HepG2 (cell line): ENCODE measurements around the gene NCOA3. TPM values are rescaled to one million over a fixed set of nuclear protein-coding genes. Genes with fewer than 3 reads are reported as not detected.

Source experiments
- ASH2L ChIP-seq: fragments of 300-600, 200-600 bp; sonication (generic); IDR thresholded peaks from 2 replicates; pipeline ENCODE4 v1.7.0; 2017; ENCODE audit warnings: low read depth, mild to moderate bottlenecking, moderate library complexity, mixed read lengths, low read length; ENCODE audit not compliant: insufficient read length
- CBX2 ChIP-seq, 2 experiments: fragments of 200-600 bp in 1 of 2; sonication (generic); formaldehyde crosslinking in 1 of 2; IDR thresholded peaks; 2 replicates each; pipeline versions ENCODE4 v1.7.0 to v1.8.1; 2018 to 2022; ENCODE audit warnings: low read depth in 2 of 2, low read length in 1 of 2, mild to moderate bottlenecking in 1 of 2, missing genetic modification reagents in 1 of 2
- ELF4 ChIP-seq: sonication (generic); formaldehyde crosslinking; IDR thresholded peaks from 2 replicates; pipeline ENCODE4 v1.5.0; 2020; ENCODE audit warnings: missing genetic modification reagents, mild to moderate bottlenecking, moderate library complexity, borderline replicate concordance
- HMGA1 ChIP-seq: sonication (generic); formaldehyde crosslinking; conservative IDR thresholded peaks from 2 replicates; pipeline ENCODE4 v1.4.0; 2020; ENCODE audit warnings: missing genetic modification reagents
- HNF4G ChIP-seq, 2 experiments: sonication (generic) in 1 of 2; formaldehyde crosslinking in 1 of 2; IDR thresholded peaks; 2 replicates each; pipeline versions ENCODE4 v1.4.0 to v1.6.1; 2011 to 2020; ENCODE audit warnings: borderline replicate concordance in 2 of 2, low read depth in 2 of 2, mild to moderate bottlenecking in 2 of 2, low read length in 1 of 2, missing genetic modification reagents in 1 of 2, moderate library complexity in 1 of 2
- MTF1 ChIP-seq: sonication (generic); formaldehyde crosslinking; IDR thresholded peaks from 2 replicates; pipeline ENCODE4 v1.5.0; 2020; ENCODE audit warnings: missing genetic modification reagents
- RBAK ChIP-seq: sonication (generic); formaldehyde crosslinking; IDR thresholded peaks from 2 replicates; pipeline ENCODE4 v1.5.1; 2020; ENCODE audit warnings: mild to moderate bottlenecking, missing genetic modification reagents
- SMAD9 ChIP-seq: sonication (generic); formaldehyde crosslinking; IDR thresholded peaks from 2 replicates; pipeline ENCODE4 v1.5.1; 2020; ENCODE audit warnings: mild to moderate bottlenecking, missing genetic modification reagents
- SYNCRIP ChIP-seq: fragments of 200-400 bp; formaldehyde crosslinking; IDR thresholded peaks from 2 replicates; pipeline ENCODE4 v1.6.1; 2018; ENCODE audit warnings: mild to moderate bottlenecking, low read depth, low read length; ENCODE audit not compliant: insufficient read depth
- ZIK1 ChIP-seq: sonication (generic); formaldehyde crosslinking; IDR thresholded peaks from 2 replicates; pipeline ENCODE4 v1.5.0; 2020; ENCODE audit warnings: mild to moderate bottlenecking, low read depth, missing genetic modification reagents, borderline replicate concordance
- ZKSCAN1 ChIP-seq: fragments of 150-350 bp; IDR thresholded peaks from 2 replicates; pipeline ENCODE4 v1.6.1; 2014; ENCODE audit warnings: low read length
- ZNF441 ChIP-seq: sonication (generic); formaldehyde crosslinking; IDR thresholded peaks from 2 replicates; pipeline ENCODE4 v1.7.0; 2021; ENCODE audit warnings: missing genetic modification reagents, borderline replicate concordance
- ZNF776 ChIP-seq: sonication (generic); formaldehyde crosslinking; IDR thresholded peaks from 2 replicates; pipeline ENCODE4 v1.4.0; 2020; ENCODE audit warnings: mild to moderate bottlenecking, missing genetic modification reagents
- polyA plus RNA-seq, 8 experiments: library from polyadenylated mRNA; depleted of rRNA in 3 of 8; stranded (reverse) in 7 of 8; unstranded in 1 of 8; fragments of >200 nt; fragmentation: Illumina TruSeq in 4 of 8; extraction: Trizol in 4 of 8; gene quantifications; 2 replicates each; pipeline versions ENCODE4 v1.2.1 to v1.2.3, GENCODE V29; 2011 to 2016; ENCODE audit warnings: low read depth in 4 of 8, missing spikeins in 1 of 8, mixed read lengths in 1 of 8; ENCODE audit not compliant: insufficient read depth in 1 of 8
- total RNA-seq, 5 experiments: library from RNA; depleted of rRNA; stranded (reverse); fragments of >200 nt; fragmentation: Illumina TruSeq; extraction: Trizol; gene quantifications; 2 replicates each; pipeline ENCODE4 v1.2.3, GENCODE V29; 2016; ENCODE audit warnings: low read depth in 1 of 5
- TF ChIP-seq, protein P1 (sequence below), 2 experiments: sonication (generic) in 1 of 2; formaldehyde crosslinking in 1 of 2; IDR thresholded peaks; 2 replicates each; pipeline versions ENCODE4 v1.6.1 to v1.9.0; 2014 to 2022; ENCODE audit warnings: antibody characterized with exemption in 1 of 2, borderline replicate concordance in 1 of 2, inconsistent platforms in 1 of 2, low read depth in 1 of 2, missing genetic modification reagents in 1 of 2
- TF ChIP-seq, protein P2 (sequence below): sonication (generic); formaldehyde crosslinking; IDR thresholded peaks from 2 replicates; pipeline ENCODE4 v1.5.1; 2020; ENCODE audit warnings: missing genetic modification reagents, mild to moderate bottlenecking, borderline replicate concordance
- TF ChIP-seq, protein P3 (sequence below): IDR thresholded peaks from 2 replicates; pipeline ENCODE4 v1.6.1; 2016; ENCODE audit warnings: mild to moderate bottlenecking
- TF ChIP-seq, protein P4 (sequence below): sonication (generic); formaldehyde crosslinking; IDR thresholded peaks from 2 replicates; pipeline ENCODE4 v1.5.0; 2020; ENCODE audit warnings: mild to moderate bottlenecking, missing genetic modification reagents

Gene NCOA3
- total and polyA plus RNA-seq, 2 of the 13 experiments (the other 11 are each of a cell fraction or from before 2014, with no cell fraction given), result 35.0 to 56.8 TPM

DNA sequence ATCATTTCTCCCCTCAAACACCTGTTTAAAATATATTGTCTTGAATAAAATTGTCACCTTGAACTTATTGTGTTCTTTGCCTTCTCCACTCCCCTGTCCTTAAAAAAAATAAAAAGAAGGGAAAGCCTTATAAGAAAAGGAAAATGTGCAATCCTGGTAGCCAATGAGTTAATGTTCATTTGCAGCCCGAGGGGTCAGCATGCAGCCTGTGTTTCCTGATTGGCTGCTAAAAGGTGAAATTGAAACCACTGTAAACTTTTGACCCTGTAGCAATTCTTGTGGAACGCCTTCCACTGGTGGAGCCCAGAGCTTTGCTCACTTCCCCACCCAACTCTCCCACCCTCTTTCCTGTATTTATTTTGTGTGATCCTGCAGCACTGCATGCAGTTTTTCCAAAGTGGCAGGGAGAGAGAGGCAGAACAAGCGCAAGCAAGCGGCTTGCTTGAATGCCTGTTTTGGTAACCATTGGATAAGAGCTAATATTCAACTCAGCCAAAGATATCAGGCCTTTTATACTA, 74.9 kb downstream of the NCOA3 start (continued):
- TF ChIP-seq, protein P1, sequence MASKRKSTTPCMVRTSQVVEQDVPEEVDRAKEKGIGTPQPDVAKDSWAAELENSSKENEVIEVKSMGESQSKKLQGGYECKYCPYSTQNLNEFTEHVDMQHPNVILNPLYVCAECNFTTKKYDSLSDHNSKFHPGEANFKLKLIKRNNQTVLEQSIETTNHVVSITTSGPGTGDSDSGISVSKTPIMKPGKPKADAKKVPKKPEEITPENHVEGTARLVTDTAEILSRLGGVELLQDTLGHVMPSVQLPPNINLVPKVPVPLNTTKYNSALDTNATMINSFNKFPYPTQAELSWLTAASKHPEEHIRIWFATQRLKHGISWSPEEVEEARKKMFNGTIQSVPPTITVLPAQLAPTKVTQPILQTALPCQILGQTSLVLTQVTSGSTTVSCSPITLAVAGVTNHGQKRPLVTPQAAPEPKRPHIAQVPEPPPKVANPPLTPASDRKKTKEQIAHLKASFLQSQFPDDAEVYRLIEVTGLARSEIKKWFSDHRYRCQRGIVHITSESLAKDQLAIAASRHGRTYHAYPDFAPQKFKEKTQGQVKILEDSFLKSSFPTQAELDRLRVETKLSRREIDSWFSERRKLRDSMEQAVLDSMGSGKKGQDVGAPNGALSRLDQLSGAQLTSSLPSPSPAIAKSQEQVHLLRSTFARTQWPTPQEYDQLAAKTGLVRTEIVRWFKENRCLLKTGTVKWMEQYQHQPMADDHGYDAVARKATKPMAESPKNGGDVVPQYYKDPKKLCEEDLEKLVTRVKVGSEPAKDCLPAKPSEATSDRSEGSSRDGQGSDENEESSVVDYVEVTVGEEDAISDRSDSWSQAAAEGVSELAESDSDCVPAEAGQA (IDR thresholded peaks at IDR 0.05; ENCODE audit: low read depth), result no peak
- TF ChIP-seq, protein P1 (CRISPR knock-in tag; IDR thresholded peaks at IDR 0.05; ENCODE audit: borderline replicate concordance), result peak; percentile 74; the same call in 1 of the 2 replicates
- TF ChIP-seq SYNCRIP (no peak), ZNF776 (CRISPR knock-in tag) (no peak), RBAK (CRISPR knock-in tag) (no peak), ELF4 (CRISPR knock-in tag) (no peak), ZIK1 (CRISPR knock-in tag) (no peak), HNF4G (IDR thresholded peaks at IDR 0.05; ENCODE audit: borderline replicate concordance, low read depth, low read length) (peak; percentile 74; the same call in 1 of the 2 replicates), HNF4G (CRISPR knock-in tag; IDR thresholded peaks at IDR 0.05; ENCODE audit: borderline replicate concordance, low read depth) (no peak), ASH2L (peak; percentile 87), ZNF441 (CRISPR knock-in tag) (no peak), SMAD9 (CRISPR knock-in tag) (no peak), HMGA1 (CRISPR knock-in tag) (no peak), CBX2 (IDR thresholded peaks at IDR 0.05; ENCODE audit: low read depth, low read length) (no peak), CBX2 (CRISPR knock-in tag; IDR thresholded peaks at IDR 0.05; ENCODE audit: low read depth) (no peak), ZKSCAN1 (peak; percentile 37; the same call in 1 of the 2 replicates), MTF1 (CRISPR knock-in tag) (no peak; the same call in 1 of the 2 replicates)
- TF ChIP-seq, protein P2, sequence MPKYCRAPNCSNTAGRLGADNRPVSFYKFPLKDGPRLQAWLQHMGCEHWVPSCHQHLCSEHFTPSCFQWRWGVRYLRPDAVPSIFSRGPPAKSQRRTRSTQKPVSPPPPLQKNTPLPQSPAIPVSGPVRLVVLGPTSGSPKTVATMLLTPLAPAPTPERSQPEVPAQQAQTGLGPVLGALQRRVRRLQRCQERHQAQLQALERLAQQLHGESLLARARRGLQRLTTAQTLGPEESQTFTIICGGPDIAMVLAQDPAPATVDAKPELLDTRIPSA (CRISPR knock-in tag), result no peak
- TF ChIP-seq, protein P3, sequence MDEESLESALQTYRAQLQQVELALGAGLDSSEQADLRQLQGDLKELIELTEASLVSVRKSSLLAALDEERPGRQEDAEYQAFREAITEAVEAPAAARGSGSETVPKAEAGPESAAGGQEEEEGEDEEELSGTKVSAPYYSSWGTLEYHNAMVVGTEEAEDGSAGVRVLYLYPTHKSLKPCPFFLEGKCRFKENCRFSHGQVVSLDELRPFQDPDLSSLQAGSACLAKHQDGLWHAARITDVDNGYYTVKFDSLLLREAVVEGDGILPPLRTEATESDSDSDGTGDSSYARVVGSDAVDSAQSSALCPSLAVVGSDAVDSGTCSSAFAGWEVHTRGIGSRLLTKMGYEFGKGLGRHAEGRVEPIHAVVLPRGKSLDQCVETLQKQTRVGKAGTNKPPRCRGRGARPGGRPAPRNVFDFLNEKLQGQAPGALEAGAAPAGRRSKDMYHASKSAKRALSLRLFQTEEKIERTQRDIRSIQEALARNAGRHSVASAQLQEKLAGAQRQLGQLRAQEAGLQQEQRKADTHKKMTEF, result peak; percentile 80; the same call in 1 of the 2 replicates
- TF ChIP-seq, protein P4, sequence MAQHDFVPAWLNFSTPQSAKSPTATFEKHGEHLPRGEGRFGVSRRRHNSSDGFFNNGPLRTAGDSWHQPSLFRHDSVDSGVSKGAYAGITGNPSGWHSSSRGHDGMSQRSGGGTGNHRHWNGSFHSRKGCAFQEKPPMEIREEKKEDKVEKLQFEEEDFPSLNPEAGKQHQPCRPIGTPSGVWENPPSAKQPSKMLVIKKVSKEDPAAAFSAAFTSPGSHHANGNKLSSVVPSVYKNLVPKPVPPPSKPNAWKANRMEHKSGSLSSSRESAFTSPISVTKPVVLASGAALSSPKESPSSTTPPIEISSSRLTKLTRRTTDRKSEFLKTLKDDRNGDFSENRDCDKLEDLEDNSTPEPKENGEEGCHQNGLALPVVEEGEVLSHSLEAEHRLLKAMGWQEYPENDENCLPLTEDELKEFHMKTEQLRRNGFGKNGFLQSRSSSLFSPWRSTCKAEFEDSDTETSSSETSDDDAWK (CRISPR knock-in tag), result no peak
